ENCODE measurements around the gene GPR180. TPM values are rescaled to one million over a fixed set of nuclear protein-coding genes. Genes with fewer than 3 reads are reported as not detected.
"Not testable (repeated sequence)": the region's sequence is repeated elsewhere in the genome, so short reads cannot be mapped to it uniquely, and the experiment has no call there.

GPR180 gene
- total RNA-seq, 1 donor from 2014 or later: 5.5 TPM

GRCh38 chr13:94632226-94632980 is 30.7 kb downstream of the GPR180 start:
- intact Hi-C loops (cut with DNase I): no loop called here
- ATAC-seq (ENCODE audit: poor library complexity) (no peak), DNase-seq (no peak)

GRCh38 chr13:94636096-94636495 is 34.4 kb downstream of the GPR180 start:
- intact Hi-C loops (cut with DNase I); ATAC-seq (ENCODE audit: poor library complexity); DNase-seq: not testable (repeated sequence)

DNA sequence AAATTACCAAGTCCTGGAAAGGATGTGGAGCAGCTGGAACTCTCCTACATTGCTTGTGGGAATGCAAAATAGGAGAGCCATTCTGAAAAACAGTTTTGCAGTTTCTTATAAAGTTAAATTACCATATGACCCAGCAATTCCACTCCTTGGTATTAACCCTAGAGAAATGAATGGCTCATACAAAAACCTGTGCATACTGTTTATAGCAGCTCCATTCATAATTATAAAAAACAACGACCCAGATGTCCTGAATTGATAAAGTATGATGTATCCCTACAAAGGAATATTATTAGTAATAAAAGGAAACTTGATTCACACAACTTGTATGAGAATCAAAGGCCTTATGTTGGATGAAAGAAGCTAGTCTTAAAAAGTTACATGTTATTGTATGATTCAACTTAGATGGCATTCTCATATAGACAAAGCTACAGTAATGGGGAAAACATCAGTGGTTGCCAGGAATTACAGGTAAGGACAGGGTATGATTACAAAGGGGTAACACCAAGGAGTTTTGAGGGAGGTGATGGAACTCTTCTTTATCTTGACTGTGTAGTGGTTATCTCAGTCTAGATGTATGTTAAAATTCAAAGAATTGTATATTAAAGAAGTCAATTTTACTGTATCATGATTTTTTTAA is 35.4 kb downstream of the GPR180 start:
- ATAC-seq (ENCODE audit: poor library complexity) (no peak), DNase-seq (no peak)
- intact Hi-C loops (cut with DNase I): no loop called here

DNA sequence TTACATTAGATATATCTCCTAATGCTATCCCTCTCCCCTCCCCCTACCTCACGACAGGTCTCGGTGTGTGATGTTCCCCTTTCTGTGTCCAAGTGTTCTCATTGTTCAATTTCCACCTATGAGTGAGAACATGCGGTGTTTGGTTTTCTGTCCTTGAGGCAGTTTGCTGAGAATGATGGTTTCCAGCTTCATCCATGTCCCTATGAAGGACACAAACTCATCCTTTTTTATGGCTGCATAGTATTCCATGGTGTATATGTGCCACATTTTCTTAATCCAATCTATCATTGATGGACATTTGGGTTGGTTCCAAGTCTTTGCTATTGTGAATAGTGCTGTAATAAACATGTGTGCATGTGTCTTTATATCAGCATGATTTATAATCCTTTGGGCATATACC is 36.0 kb downstream of the GPR180 start:
- intact Hi-C loops (cut with DNase I); ATAC-seq (ENCODE audit: poor library complexity): not testable (repeated sequence)

DNA sequence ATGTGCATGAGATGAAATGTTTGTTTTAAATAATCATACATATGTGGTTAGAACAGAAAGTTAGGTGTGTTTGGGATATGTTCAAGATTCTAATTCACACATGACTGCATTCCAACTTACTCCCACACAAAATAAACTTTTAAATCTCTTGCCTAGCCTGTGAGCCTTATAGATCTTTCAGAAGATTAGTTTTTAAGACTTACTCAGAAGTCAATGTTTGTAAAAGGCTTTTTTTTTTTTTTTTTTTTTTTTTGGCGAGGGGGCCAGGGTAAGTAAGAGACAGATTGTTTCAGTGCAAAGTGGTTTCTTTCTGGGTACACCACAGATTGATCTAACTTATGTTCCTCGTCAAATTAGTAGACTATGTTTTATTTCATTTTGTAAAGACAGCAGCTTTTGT is 39.1 kb downstream of the GPR180 start:
- no peak for ATAC-seq (ENCODE audit: poor library complexity)
- no peak for DNase-seq
- intact Hi-C loops (cut with DNase I): no loop called here

More for the DNA sequence above, 36.0 kb downstream of the GPR180 start:
- not testable (repeated sequence) for DNase-seq

GRCh38 chr13:94641409-94641941 is 39.8 kb downstream of the GPR180 start:
- intact Hi-C loops (cut with DNase I): no loop called here

GRCh38 chr13:94646904-94647303 is 45.2 kb downstream of the GPR180 start:
- ATAC-seq (ENCODE audit: poor library complexity): no peak
- no peak for DNase-seq
- intact Hi-C loops (cut with DNase I): no loop called here

More at GRCh38 chr13:94641409-94641941, 39.8 kb downstream of the GPR180 start:
- DNase-seq: no peak
- no peak for ATAC-seq (ENCODE audit: poor library complexity)

DNA sequence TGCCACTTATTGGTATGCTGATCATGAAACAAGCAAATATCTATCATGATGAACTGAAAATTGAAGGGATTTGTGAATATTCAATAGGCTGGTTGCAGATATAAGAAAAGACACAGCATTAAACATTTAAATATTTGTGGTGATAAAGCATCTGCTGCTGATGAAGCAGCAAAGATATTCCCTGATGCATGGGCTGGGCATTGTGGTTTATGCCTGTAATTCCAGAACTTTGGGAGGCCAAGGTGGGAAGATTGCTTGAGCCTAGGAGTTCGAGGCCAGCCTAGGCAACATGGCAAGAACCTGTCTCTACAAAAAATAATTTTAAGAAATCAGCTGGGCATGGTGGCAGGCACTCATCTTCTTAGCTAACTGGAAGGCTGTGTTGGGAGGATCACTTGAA is 54.5 kb downstream of the GPR180 start:
- intact Hi-C loops (cut with DNase I): no loop called here
- DNase-seq (no peak), ATAC-seq (ENCODE audit: poor library complexity) (no peak)

GRCh38 chr13:94656766-94657165 is 55.1 kb downstream of the GPR180 start:
- DNase-seq: no peak
- no peak for ATAC-seq (ENCODE audit: poor library complexity)
- intact Hi-C loops (cut with DNase I): no loop called here

- DNase-seq: no peak
- ATAC-seq (ENCODE audit: poor library complexity): no peak
- intact Hi-C loops (cut with DNase I): no loop called here
Observed at GRCh38 chr13:94657167-94657566, 55.5 kb downstream of the GPR180 start.

DNA sequence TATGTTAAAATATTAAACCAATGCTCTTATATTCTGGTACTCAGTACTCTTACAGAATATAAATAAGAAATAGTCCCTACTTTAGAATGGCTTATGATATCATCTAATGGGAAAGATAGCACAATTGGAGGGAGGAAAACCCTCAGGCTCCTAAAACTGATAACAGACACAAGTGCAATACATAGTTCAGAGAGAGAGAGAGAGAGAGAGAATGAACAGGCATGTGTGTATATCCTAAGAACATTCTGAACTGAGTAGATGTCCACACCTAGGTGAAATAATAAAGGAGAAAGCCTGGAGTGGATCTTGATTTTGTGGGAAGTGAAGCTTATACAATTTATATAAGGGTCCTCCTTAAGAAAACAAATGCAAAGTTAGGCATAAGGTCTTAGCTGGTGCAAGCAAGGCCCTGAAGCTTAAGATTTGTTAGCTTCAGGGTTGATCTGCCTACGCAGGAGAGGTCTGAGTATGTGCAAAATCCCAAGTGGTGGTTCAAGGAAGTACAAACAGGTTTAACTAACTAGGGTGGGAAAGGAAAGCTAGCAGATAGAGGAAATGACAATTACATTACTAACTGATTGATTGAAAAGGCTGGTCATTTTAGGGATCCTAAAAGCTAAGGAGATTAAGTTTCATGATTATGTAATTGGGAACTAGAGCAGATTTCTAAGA is 57.4 kb downstream of the GPR180 start:
- intact Hi-C loops (cut with DNase I): no loop called here
- no peak for ATAC-seq (ENCODE audit: poor library complexity)
- no peak for DNase-seq

DNA sequence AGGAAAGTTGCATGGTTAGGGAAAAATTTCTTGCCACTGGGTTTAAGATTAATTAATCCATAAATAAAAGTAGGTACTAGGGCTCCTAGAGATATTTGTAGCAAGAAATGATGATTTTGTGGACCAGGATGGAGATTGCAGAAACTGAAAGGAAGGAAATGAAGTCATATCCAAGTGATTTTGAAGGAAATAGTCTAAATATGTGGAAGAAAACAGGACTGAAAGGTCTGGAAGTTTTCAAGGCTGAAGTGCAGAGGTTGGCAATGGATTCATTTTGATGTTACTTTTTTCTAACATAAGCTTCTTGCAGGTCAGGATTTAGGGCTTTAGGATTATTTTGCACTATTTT is 57.9 kb downstream of the GPR180 start:
- intact Hi-C loops (cut with DNase I): no loop called here
- ATAC-seq (ENCODE audit: poor library complexity) (no peak), DNase-seq (no peak)

- intact Hi-C loops (cut with DNase I): no loop called here
- DNase-seq (no peak), ATAC-seq (ENCODE audit: poor library complexity) (no peak)
Observed at GRCh38 chr13:94660695-94661326, 59.2 kb downstream of the GPR180 start.

DNA sequence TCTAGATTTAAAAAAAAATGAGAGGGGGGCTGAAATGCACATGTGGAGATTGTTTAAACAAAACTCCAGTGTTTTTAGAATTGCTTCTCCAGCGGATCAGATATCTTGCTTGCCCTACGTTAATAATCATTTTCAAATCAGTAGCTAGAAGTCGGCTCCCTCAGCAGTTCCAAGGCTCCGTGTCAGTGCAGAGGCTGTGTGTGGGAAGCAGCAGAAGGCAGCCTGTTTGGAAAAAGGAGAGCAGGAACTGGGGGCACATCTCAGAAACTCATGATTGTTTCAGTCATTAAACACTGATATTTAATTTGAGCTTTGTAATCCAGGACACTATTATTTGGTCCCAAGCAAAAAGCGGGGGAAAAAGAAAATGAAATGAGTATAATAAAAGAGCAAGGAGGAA is 59.7 kb downstream of the GPR180 start:
- DNase-seq (no peak), ATAC-seq (ENCODE audit: poor library complexity) (no peak)
- intact Hi-C loops (cut with DNase I): no loop called here

DNA sequence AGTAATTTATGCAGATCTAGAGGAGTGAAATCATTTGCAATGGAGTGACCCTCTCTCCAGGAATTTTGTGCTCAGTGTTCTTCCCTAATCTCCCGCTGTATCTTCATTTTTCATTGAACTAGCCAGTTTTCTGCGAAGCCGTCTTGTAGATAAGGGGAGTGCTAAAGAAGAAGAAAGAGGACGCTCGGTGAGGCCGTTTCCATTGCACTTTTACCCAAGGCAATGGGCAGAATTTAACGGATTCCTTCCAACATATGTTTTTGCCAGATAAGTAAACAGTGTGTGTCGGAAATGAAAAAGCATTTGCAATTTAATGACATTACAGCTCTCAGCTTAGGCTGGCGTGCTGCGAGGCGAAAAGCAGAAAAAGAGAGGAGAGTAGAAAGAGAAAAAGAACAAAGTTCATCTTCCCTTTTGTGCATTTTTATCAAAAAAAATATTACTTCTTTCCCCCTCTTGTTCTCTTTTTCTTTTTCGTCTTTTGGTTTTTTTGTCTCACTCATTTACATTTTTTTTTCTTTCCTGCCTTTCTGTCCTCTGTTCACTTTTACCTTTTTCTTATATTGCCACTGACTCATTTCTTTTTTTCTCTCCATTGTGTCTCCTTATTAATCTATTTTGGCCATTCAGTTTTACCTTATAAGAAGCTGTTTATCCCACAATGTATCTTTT is 60.8 kb downstream of the GPR180 start:
- no peak for ATAC-seq (ENCODE audit: poor library complexity)

GRCh38 chr13:94664889-94665288 is 63.2 kb downstream of the GPR180 start:
- intact Hi-C loops (cut with DNase I): no loop called here
- no peak for ATAC-seq (ENCODE audit: poor library complexity)
- DNase-seq: no peak

More for the DNA sequence above, 60.8 kb downstream of the GPR180 start:
- intact Hi-C loops (cut with DNase I): no loop called here
- no peak for DNase-seq

DNA sequence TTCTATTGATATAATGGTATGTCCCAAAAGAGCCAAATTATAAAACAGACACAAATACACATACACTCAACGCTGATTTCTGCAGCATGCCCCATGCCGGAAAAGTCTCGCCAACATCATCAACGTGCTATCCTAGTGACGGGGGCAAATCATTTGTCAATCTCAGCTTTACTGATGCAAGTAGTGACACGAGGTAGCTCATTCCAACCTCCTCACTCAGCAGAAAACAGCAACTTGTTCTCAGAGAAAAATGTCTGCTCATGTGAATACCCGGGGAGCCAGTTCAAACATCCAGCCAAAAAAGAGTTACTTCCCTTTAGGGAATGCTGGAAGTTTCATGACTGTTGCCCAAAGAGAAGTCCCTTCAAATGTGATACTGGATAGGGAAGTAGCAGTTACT is 64.4 kb downstream of the GPR180 start:
- DNase-seq (no peak), ATAC-seq (ENCODE audit: poor library complexity) (no peak)
- intact Hi-C loops (cut with DNase I): no loop called here

GRCh38 chr13:94667190-94667589 is 65.5 kb downstream of the GPR180 start:
- intact Hi-C loops (cut with DNase I): no loop called here
- DNase-seq (no peak), ATAC-seq (ENCODE audit: poor library complexity) (no peak)

DNA sequence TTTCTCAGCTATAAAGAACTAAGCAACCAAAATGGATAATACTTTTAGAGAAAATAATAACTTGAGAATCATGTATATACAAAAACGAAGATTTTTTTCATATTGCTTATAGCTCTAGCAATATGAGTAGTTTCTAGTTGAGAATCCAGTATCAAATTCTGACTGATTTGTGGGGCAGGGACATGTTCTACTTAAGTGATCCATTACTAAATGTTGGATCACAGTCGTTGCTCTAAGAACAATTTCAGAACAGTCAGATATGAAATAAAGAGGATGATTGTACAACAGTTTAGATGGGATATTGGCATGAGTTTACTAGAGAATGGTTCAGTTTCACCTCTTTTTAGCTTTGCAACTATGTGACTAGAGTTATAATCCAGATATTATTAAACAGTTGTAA is 70.7 kb downstream of the GPR180 start:
- ATAC-seq (ENCODE audit: poor library complexity): no peak
- intact Hi-C loops (cut with DNase I): no loop called here
- DNase-seq: no peak

Measured in Right ventricle myocardium superior (tissue), 1 donor.